HepG2 (cell line): Measurements from ENCODE around the gene EIF4E1B. TPM values are rescaled to one million over a fixed set of nuclear protein-coding genes. Genes with fewer than 3 reads are reported as not detected.

Source experiments
- BATF2 ChIP-seq: sonication (generic); formaldehyde crosslinking; IDR thresholded peaks from 2 replicates; pipeline ENCODE4 v1.8.0; 2022; ENCODE audit warnings: mild to moderate bottlenecking, missing genetic modification reagents, moderate library complexity
- BHLHE40 ChIP-seq: IDR thresholded peaks from 2 replicates; pipeline ENCODE4 v1.6.1; 2011; ENCODE audit warnings: low read length, improper control_type of control experiment
- MTA3 ChIP-seq: sonication (generic); formaldehyde crosslinking; IDR thresholded peaks from 2 replicates; pipeline ENCODE4 v1.4.0; 2020; ENCODE audit warnings: missing genetic modification reagents
- MXD4 ChIP-seq: IDR thresholded peaks from 2 replicates; pipeline ENCODE4 v1.6.1; 2016; ENCODE audit warnings: mild to moderate bottlenecking, missing biosample characterization, missing genetic modification reagents
- REST ChIP-seq, 2 experiments: IDR thresholded peaks; 2 replicates each; pipeline ENCODE4 v1.6.1; 2011 to 2012; ENCODE audit warnings: low read length in 2 of 2, borderline replicate concordance in 1 of 2, low read depth in 1 of 2, mild to moderate bottlenecking in 1 of 2, moderate library complexity in 1 of 2
- SMAD9 ChIP-seq: sonication (generic); formaldehyde crosslinking; IDR thresholded peaks from 2 replicates; pipeline ENCODE4 v1.5.1; 2020; ENCODE audit warnings: mild to moderate bottlenecking, missing genetic modification reagents
- SNAPC2 ChIP-seq: sonication (generic); formaldehyde crosslinking; IDR thresholded peaks from 2 replicates; pipeline ENCODE4 v1.8.1; 2022; ENCODE audit warnings: mild to moderate bottlenecking, missing genetic modification reagents
- SSRP1 ChIP-seq: IDR thresholded peaks from 2 replicates; pipeline ENCODE4 v1.6.1; 2016; ENCODE audit warnings: control low read depth
- ZBTB8A ChIP-seq: sonication (generic); formaldehyde crosslinking; IDR thresholded peaks from 2 replicates; pipeline ENCODE4 v1.4.0; 2020; ENCODE audit warnings: mild to moderate bottlenecking, low read depth, missing genetic modification reagents, borderline replicate concordance
- ZNF33A ChIP-seq: sonication (generic); formaldehyde crosslinking; IDR thresholded peaks from 2 replicates; pipeline ENCODE4 v1.5.1; 2020; ENCODE audit warnings: missing genetic modification reagents, mild to moderate bottlenecking, moderate library complexity, borderline replicate concordance
- ZNF362 ChIP-seq: sonication (generic); formaldehyde crosslinking; IDR thresholded peaks from 2 replicates; pipeline ENCODE4 v1.4.0; 2020; ENCODE audit warnings: missing genetic modification reagents, mild to moderate bottlenecking, borderline replicate concordance
- ZXDC ChIP-seq: sonication (generic); formaldehyde crosslinking; IDR thresholded peaks from 2 replicates; pipeline ENCODE4 v1.5.0; 2020; ENCODE audit warnings: mild to moderate bottlenecking, missing genetic modification reagents
- polyA plus RNA-seq, 8 experiments: library from polyadenylated mRNA; depleted of rRNA in 3 of 8; stranded (reverse) in 7 of 8; unstranded in 1 of 8; fragments of >200 nt; fragmentation: Illumina TruSeq in 4 of 8; extraction: Trizol in 4 of 8; gene quantifications; 2 replicates each; pipeline versions ENCODE4 v1.2.1 to v1.2.3, GENCODE V29; 2011 to 2016; ENCODE audit warnings: low read depth in 4 of 8, missing spikeins in 1 of 8, mixed read lengths in 1 of 8; ENCODE audit not compliant: insufficient read depth in 1 of 8
- total RNA-seq, 5 experiments: library from RNA; depleted of rRNA; stranded (reverse); fragments of >200 nt; fragmentation: Illumina TruSeq; extraction: Trizol; gene quantifications; 2 replicates each; pipeline ENCODE4 v1.2.3, GENCODE V29; 2016; ENCODE audit warnings: low read depth in 1 of 5
- TF ChIP-seq, protein P1 (sequence below): sonication (generic); formaldehyde crosslinking; IDR thresholded peaks from 2 replicates; pipeline ENCODE4 v1.5.0; 2020; ENCODE audit warnings: mild to moderate bottlenecking, missing genetic modification reagents

Gene EIF4E1B
- total and polyA plus RNA-seq, 2 of the 13 experiments (the other 11 are each of a cell fraction or from before 2014, with no cell fraction given): not detected

- TF ChIP-seq ZXDC (CRISPR knock-in tag) (no peak), BATF2 (CRISPR knock-in tag) (no peak), ZNF362 (no peak), SMAD9 (CRISPR knock-in tag) (no peak), SSRP1 (CRISPR knock-in tag) (no peak), MTA3 (CRISPR knock-in tag) (no peak), REST (IDR thresholded peaks at IDR 0.05; ENCODE audit: borderline replicate concordance in 1 of 2, low read depth in 1 of 2, low read length in 2 of 2) (no peak), SNAPC2 (CRISPR knock-in tag) (no peak), ZNF33A (CRISPR knock-in tag) (no peak), MXD4 (CRISPR knock-in tag) (no peak), ZBTB8A (CRISPR knock-in tag) (no peak), BHLHE40 (no peak)
- TF ChIP-seq, protein P1, sequence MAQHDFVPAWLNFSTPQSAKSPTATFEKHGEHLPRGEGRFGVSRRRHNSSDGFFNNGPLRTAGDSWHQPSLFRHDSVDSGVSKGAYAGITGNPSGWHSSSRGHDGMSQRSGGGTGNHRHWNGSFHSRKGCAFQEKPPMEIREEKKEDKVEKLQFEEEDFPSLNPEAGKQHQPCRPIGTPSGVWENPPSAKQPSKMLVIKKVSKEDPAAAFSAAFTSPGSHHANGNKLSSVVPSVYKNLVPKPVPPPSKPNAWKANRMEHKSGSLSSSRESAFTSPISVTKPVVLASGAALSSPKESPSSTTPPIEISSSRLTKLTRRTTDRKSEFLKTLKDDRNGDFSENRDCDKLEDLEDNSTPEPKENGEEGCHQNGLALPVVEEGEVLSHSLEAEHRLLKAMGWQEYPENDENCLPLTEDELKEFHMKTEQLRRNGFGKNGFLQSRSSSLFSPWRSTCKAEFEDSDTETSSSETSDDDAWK (CRISPR knock-in tag): no peak
Observed at GRCh38 chr5:176663566-176663965, 33.1 kb downstream of the EIF4E1B start (continued).
